HepG2 (cell line): ENCODE results near the gene CCDC150. TPM values are rescaled to one million over a fixed set of nuclear protein-coding genes. Genes with fewer than 3 reads are reported as not detected.
A peak's percentile ranks its signal among the peaks of the same experiment; 100 is the strongest.

Experiments used
- AKNA ChIP-seq: sonication (generic); formaldehyde crosslinking; IDR thresholded peaks from 2 replicates; pipeline ENCODE4 v1.4.0; 2020; ENCODE audit warnings: missing genetic modification reagents, borderline replicate concordance
- ETV5 ChIP-seq: IDR thresholded peaks from 2 replicates; pipeline ENCODE4 v1.6.1; 2018; ENCODE audit warnings: missing biosample characterization, missing genetic modification reagents, inconsistent platforms, borderline replicate concordance
- GABPA ChIP-seq, 2 experiments: IDR thresholded peaks; 2 replicates each; pipeline ENCODE4 v1.6.1; 2011 to 2016; ENCODE audit warnings: low read depth in 2 of 2, low read length in 1 of 2, missing biosample characterization in 1 of 2, missing genetic modification characterization in 1 of 2
- GLMP ChIP-seq: sonication (generic); formaldehyde crosslinking; IDR thresholded peaks from 2 replicates; pipeline ENCODE4 v1.9.0; 2021; ENCODE audit warnings: missing genetic modification reagents, mild to moderate bottlenecking, borderline replicate concordance
- HMGXB3 ChIP-seq: sonication (generic); formaldehyde crosslinking; IDR thresholded peaks from 2 replicates; pipeline ENCODE4 v1.4.0; 2020; ENCODE audit warnings: missing genetic modification reagents, borderline replicate concordance
- HNRNPK ChIP-seq: fragments of 200-400 bp; formaldehyde crosslinking; IDR thresholded peaks from 2 replicates; pipeline ENCODE4 v1.6.1; 2018; ENCODE audit warnings: low read length, low read depth, moderate library complexity, mild to moderate bottlenecking; ENCODE audit not compliant: poor library complexity, severe bottlenecking
- IRX3 ChIP-seq: sonication (generic); formaldehyde crosslinking; IDR thresholded peaks from 2 replicates; pipeline ENCODE4 v1.8.1; 2023; ENCODE audit warnings: mild to moderate bottlenecking, low read depth, missing genetic modification reagents, borderline replicate concordance
- KLF16 ChIP-seq, 2 experiments: sonication (generic) in 1 of 2; formaldehyde crosslinking in 1 of 2; IDR thresholded peaks; 2 replicates each; pipeline versions ENCODE4 v1.6.1 to v1.8.0; 2016 to 2023; ENCODE audit warnings: missing genetic modification reagents in 2 of 2, missing compliant biosample characterization in 1 of 2
- NR2C2 ChIP-seq: sonication (generic); formaldehyde crosslinking; IDR thresholded peaks from 2 replicates; pipeline ENCODE4 v1.4.0; 2020; ENCODE audit warnings: missing genetic modification reagents, mild to moderate bottlenecking, moderate library complexity, borderline replicate concordance
- SAP130 ChIP-seq: IDR thresholded peaks from 2 replicates; pipeline ENCODE4 v1.6.1; 2016; ENCODE audit warnings: low read depth
- SNAI1 ChIP-seq: sonication (generic); formaldehyde crosslinking; IDR thresholded peaks from 2 replicates; pipeline ENCODE4 v1.5.0; 2020; ENCODE audit warnings: mild to moderate bottlenecking, missing genetic modification reagents, borderline replicate concordance
- SOX6 ChIP-seq, 2 experiments: fragments of 450-650 bp in 1 of 2; sonication (generic) in 1 of 2; formaldehyde crosslinking in 1 of 2; IDR thresholded peaks; 2 replicates each; pipeline versions ENCODE4 v1.4.0 to v1.6.1; 2017 to 2020; ENCODE audit warnings: antibody characterized with exemption in 1 of 2, mild to moderate bottlenecking in 1 of 2, missing genetic modification reagents in 1 of 2
- TBL1XR1 ChIP-seq: fragments of 150-350 bp; IDR thresholded peaks from 2 replicates; pipeline ENCODE4 v1.6.1; 2014; ENCODE audit warnings: borderline replicate concordance, low read length; ENCODE audit not compliant: partially characterized antibody
- ZBTB21 ChIP-seq: sonication (generic); formaldehyde crosslinking; IDR thresholded peaks from 2 replicates; pipeline ENCODE4 v1.4.0; 2020; ENCODE audit warnings: missing genetic modification reagents
- ZNF382 ChIP-seq: sonication (generic); formaldehyde crosslinking; IDR thresholded peaks from 2 replicates; pipeline ENCODE4 v1.5.0; 2020; ENCODE audit warnings: missing genetic modification reagents, mild to moderate bottlenecking, borderline replicate concordance
- ZNF557 ChIP-seq: sonication (generic); formaldehyde crosslinking; IDR thresholded peaks from 2 replicates; pipeline ENCODE4 v1.4.0; 2020; ENCODE audit warnings: missing genetic modification reagents
- ZNF639 ChIP-seq: conservative IDR thresholded peaks from 2 replicates; pipeline ENCODE4 v1.6.1; 2018; ENCODE audit warnings: missing genetic modification reagents
- polyA plus RNA-seq, 8 experiments: library from polyadenylated mRNA; depleted of rRNA in 3 of 8; stranded (reverse) in 7 of 8; unstranded in 1 of 8; fragments of >200 nt; fragmentation: Illumina TruSeq in 4 of 8; extraction: Trizol in 4 of 8; gene quantifications; 2 replicates each; pipeline versions ENCODE4 v1.2.1 to v1.2.3, GENCODE V29; 2011 to 2016; ENCODE audit warnings: low read depth in 4 of 8, missing spikeins in 1 of 8, mixed read lengths in 1 of 8; ENCODE audit not compliant: insufficient read depth in 1 of 8
- total RNA-seq, 5 experiments: library from RNA; depleted of rRNA; stranded (reverse); fragments of >200 nt; fragmentation: Illumina TruSeq; extraction: Trizol; gene quantifications; 2 replicates each; pipeline ENCODE4 v1.2.3, GENCODE V29; 2016; ENCODE audit warnings: low read depth in 1 of 5

CCDC150 gene
- total and polyA plus RNA-seq, 2 of the 13 experiments (the other 11 are each of a cell fraction or from before 2014, with no cell fraction given), result 14.9 to 32.6 TPM

- no peak for TF ChIP-seq ZNF382 (CRISPR knock-in tag)
- no peak for TF ChIP-seq ZNF639 (CRISPR knock-in tag)
- TF ChIP-seq HNRNPK, result no peak
- no peak for TF ChIP-seq SOX6 (IDR thresholded peaks at IDR 0.05)
- TF ChIP-seq SOX6 (CRISPR knock-in tag; IDR thresholded peaks at IDR 0.05), result peak; percentile 74
- TF ChIP-seq KLF16 (CRISPR knock-in tag; IDR thresholded peaks at IDR 0.05), result no peak
- TF ChIP-seq ZNF557, result no peak
- TF ChIP-seq GLMP (CRISPR knock-in tag), result no peak
- no peak for TF ChIP-seq GABPA (IDR thresholded peaks at IDR 0.05; ENCODE audit: low read depth, low read length)
- peak; percentile 62; the same call in 1 of the 2 replicates for TF ChIP-seq GABPA (CRISPR knock-in tag; IDR thresholded peaks at IDR 0.05; ENCODE audit: low read depth)
- TF ChIP-seq IRX3 (CRISPR knock-in tag), result no peak
- TF ChIP-seq TBL1XR1, result no peak
- peak; percentile 62; the same call in 1 of the 2 replicates for TF ChIP-seq HMGXB3 (CRISPR knock-in tag)
- peak; percentile 70; the same call in 1 of the 2 replicates for TF ChIP-seq ETV5 (CRISPR knock-in tag)
- TF ChIP-seq ZBTB21 (CRISPR knock-in tag), result no peak
- TF ChIP-seq SNAI1, result no peak
- TF ChIP-seq NR2C2 (CRISPR knock-in tag), result no peak
- peak; percentile 76 for TF ChIP-seq SAP130 (CRISPR knock-in tag)
- TF ChIP-seq AKNA (CRISPR knock-in tag), result no peak
Measured at GRCh38 chr2:196729418-196729817, 89.9 kb downstream of the CCDC150 start (continued).
